IMR-90 (cell line): Measurements from ENCODE around the gene CAT.

Source experiments
- CEBPB ChIP-seq: IDR thresholded peaks from 2 replicates; pipeline ENCODE4 v1.6.1; 2012; ENCODE audit warnings: low read depth, low read length, improper control_type of control experiment
- CTCF ChIP-seq: conservative IDR thresholded peaks from 2 replicates; pipeline ENCODE4 v1.5.1; 2012; ENCODE audit warnings: mild to moderate bottlenecking, low read depth, low read length, improper control_type of control experiment
- POLR2A ChIP-seq: IDR thresholded peaks from 2 replicates; pipeline ENCODE4 v1.6.1; 2012; ENCODE audit warnings: mild to moderate bottlenecking, low read depth, low read length
- RAD21 ChIP-seq: IDR thresholded peaks from 2 replicates; pipeline ENCODE4 v1.6.1; 2012; ENCODE audit warnings: low read length, improper control_type of control experiment
- RFX5 ChIP-seq: IDR thresholded peaks from 2 replicates; pipeline ENCODE4 v1.8.0; 2012; ENCODE audit warnings: low read depth, mild to moderate bottlenecking, low read length, moderate library complexity
- SMC3 ChIP-seq: fragments of 150-350 bp; IDR thresholded peaks from 2 replicates; pipeline ENCODE4 v1.6.1; 2016; ENCODE audit warnings: low read depth, mild to moderate bottlenecking, antibody characterized with exemption, low read length, moderate library complexity

- TF ChIP-seq CTCF (no peak), CEBPB (no peak), POLR2A (no peak), RAD21 (no peak), SMC3 (no peak), RFX5 (no peak)
These were observed 68.4 kb downstream of the CAT start for GRCh38 chr11:34507156-34507555.
